ENCODE measurements around the gene ARHGEF37. TPM values are rescaled to one million over a fixed set of nuclear protein-coding genes. Genes with fewer than 3 reads are reported as not detected.

ARHGEF37 gene
- total and polyA plus RNA-seq, 9 of the 15 experiments (the other 6 are each of a cell fraction or from before 2014, with no cell fraction given) = 0.01 to 0.27 (median 0.05) TPM

GRCh38 chr5:149636861-149637246 lies 55.6 kb downstream of the ARHGEF37 start (continued):
- TF ChIP-seq MGA (IDR thresholded peaks at IDR 0.05) (no peak), RUNX1 (IDR thresholded peaks at IDR 0.05; ENCODE audit: low read depth) (no peak), ZBED1 (IDR thresholded peaks at IDR 0.05) (no peak), ZNF407 (IDR thresholded peaks at IDR 0.05; ENCODE audit: low read depth) (no peak), SAFB (IDR thresholded peaks at IDR 0.05; ENCODE audit: borderline replicate concordance, low read depth, low read length) (no peak), RAD21 (CRISPR knock-in tag; conservative IDR thresholded peaks at IDR 0.05 in 1 of 2, IDR thresholded peaks at IDR 0.05 in 1 of 2) (peak; percentile 93 to 95), ZNF232 (CRISPR knock-in tag; IDR thresholded peaks at IDR 0.05) (no peak), XRCC3 (IDR thresholded peaks at IDR 0.05) (no peak), KLF1 (tag; IDR thresholded peaks at IDR 0.05) (no peak)

All from K562 (cell line).